ENCODE data around the gene ATP2B3.

Gene ATP2B3

GRCh38 chrX:153549231-153549630 lies 31.8 kb downstream of the ATP2B3 start:
- Histone ChIP-seq H3K4me1 (ENCODE audit: control insufficient read depth, insufficient read depth, low read length) (no peaks in the 10 kb centered on the region; the same call in 1 of the 2 replicates), H3K27ac (ENCODE audit: low read length) (no peak overlapping the region), H3K4me3 (ENCODE audit: low read length) (no peak overlapping the region), H3K9me3 (ENCODE audit: control insufficient read depth, insufficient read depth, low read length) (no peaks in the 10 kb centered on the region), H3K27me3 (ENCODE audit: control insufficient read depth, insufficient read depth, low read length) (no peaks in the 10 kb centered on the region), H3K36me3 (ENCODE audit: control insufficient read depth, insufficient read depth, low read length) (no peaks in the 10 kb centered on the region)
- no peak for DNase-seq (ENCODE audit: low read depth, low spot score)
- no CpG with 5 or more reads among the region's 17 CpGs for WGBS (ENCODE audit: insufficient coverage, insufficient read length)

- Histone ChIP-seq H3K36me3 (ENCODE audit: control insufficient read depth, insufficient read depth, low read length) (no peaks in the 10 kb centered on the region), H3K4me1 (ENCODE audit: control insufficient read depth, insufficient read depth, low read length) (no peaks in the 10 kb centered on the region; the same call in 1 of the 2 replicates), H3K4me3 (ENCODE audit: low read length) (no peak overlapping the region), H3K27ac (ENCODE audit: low read length) (no peak overlapping the region), H3K27me3 (ENCODE audit: control insufficient read depth, insufficient read depth, low read length) (no peaks in the 10 kb centered on the region), H3K9me3 (ENCODE audit: control insufficient read depth, insufficient read depth, low read length) (no peaks in the 10 kb centered on the region)
- no peak for DNase-seq (ENCODE audit: low read depth, low spot score)
- no CpG with 5 or more reads among the region's 16 CpGs for WGBS (ENCODE audit: insufficient coverage, insufficient read length)
Measured at GRCh38 chrX:153549807-153550206, 32.4 kb downstream of the ATP2B3 start.

DNA sequence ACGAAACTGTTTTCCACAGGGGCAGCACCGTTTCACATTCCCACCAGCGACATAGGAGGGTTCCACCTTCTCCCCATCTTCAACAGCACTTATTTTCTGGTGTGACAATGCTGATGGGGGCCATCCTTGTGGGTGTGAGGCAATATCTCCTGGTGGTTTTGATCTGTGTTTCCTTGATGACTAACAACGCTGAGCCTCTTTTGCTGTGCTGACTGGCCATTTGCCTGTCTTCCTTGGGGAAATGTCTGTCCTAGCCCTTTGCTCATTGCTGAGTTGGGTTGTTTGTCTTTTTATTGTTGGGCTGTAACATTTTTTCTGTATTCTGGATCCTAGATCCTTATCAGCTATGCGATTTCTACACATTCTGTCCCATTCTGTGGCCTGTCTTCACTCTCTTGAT lies 33.7 kb downstream of the ATP2B3 start:
- no CpG with 5 or more reads among the region's 5 CpGs for WGBS (ENCODE audit: insufficient coverage, insufficient read length)
- H3K27me3 ChIP-seq (ENCODE audit: control insufficient read depth, insufficient read depth, low read length), result no peaks in the 10 kb centered on the region
- no peak overlapping the region for H3K4me3 ChIP-seq (ENCODE audit: low read length)
- H3K27ac ChIP-seq (ENCODE audit: low read length), result no peak overlapping the region
- DNase-seq (ENCODE audit: low read depth, low spot score), result no peak
- no peaks in the 10 kb centered on the region for H3K9me3 ChIP-seq (ENCODE audit: control insufficient read depth, insufficient read depth, low read length)
- H3K4me1 ChIP-seq (ENCODE audit: control insufficient read depth, insufficient read depth, low read length), result no peaks in the 10 kb centered on the region
- H3K36me3 ChIP-seq (ENCODE audit: control insufficient read depth, insufficient read depth, low read length), result no peaks in the 10 kb centered on the region

DNA sequence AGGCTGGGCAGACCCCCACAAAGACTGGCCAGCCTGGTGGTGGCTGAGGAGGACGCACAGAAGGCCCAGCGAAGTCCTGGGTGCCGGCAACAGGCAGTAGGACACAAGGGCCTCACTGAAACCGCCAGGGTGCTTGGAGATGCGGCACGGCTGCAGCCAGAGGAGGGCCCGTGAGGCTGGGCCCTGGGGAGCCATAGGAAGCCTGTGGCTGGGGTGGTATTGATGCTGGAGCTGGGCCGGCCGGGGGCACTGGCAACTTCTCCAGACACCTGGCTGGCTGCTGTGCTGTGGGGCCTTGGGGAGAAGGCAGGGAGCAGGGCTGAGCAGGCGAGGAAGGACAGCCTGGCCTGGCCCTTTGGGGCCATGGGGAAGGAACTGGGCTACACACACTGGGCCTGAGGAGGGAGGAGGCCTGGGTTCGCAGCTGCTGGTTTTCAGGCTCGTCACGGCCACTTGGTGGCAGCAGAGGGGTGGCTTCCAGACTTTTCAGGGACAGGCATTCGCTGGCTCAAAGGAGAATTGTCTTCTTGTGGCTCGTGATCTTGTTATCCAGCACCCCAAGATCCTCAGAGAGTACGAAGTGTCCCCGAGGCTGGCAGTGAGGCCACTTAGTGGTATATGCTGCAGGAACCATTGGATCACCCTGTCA lies 37.2 kb downstream of the ATP2B3 start:
- DNase-seq (ENCODE audit: low read depth, low spot score), result no peak
- WGBS (ENCODE audit: insufficient coverage, insufficient read length), result no CpG with 5 or more reads among the region's 17 CpGs
- no peaks in the 10 kb centered on the region for H3K4me1 ChIP-seq (ENCODE audit: control insufficient read depth, insufficient read depth, low read length)
- no peaks in the 10 kb centered on the region for H3K9me3 ChIP-seq (ENCODE audit: control insufficient read depth, insufficient read depth, low read length)
- H3K27me3 ChIP-seq (ENCODE audit: control insufficient read depth, insufficient read depth, low read length), result no peaks in the 10 kb centered on the region
- no peaks in the 10 kb centered on the region for H3K36me3 ChIP-seq (ENCODE audit: control insufficient read depth, insufficient read depth, low read length)
- no peak overlapping the region for H3K27ac ChIP-seq (ENCODE audit: low read length)
- H3K4me3 ChIP-seq (ENCODE audit: low read length), result no peak overlapping the region

- Histone ChIP-seq H3K27ac (ENCODE audit: low read length) (no peak overlapping the region), H3K36me3 (ENCODE audit: control insufficient read depth, insufficient read depth, low read length) (no peaks in the 10 kb centered on the region), H3K9me3 (ENCODE audit: control insufficient read depth, insufficient read depth, low read length) (no peaks in the 10 kb centered on the region), H3K4me3 (ENCODE audit: low read length) (no peak overlapping the region), H3K4me1 (ENCODE audit: control insufficient read depth, insufficient read depth, low read length) (no peaks in the 10 kb centered on the region), H3K27me3 (ENCODE audit: control insufficient read depth, insufficient read depth, low read length) (no peaks in the 10 kb centered on the region)
- no peak for DNase-seq (ENCODE audit: low read depth, low spot score)
- WGBS (ENCODE audit: insufficient coverage, insufficient read length), result no CpG with 5 or more reads among the region's 12 CpGs
Measured at GRCh38 chrX:153556767-153557166, 39.3 kb downstream of the ATP2B3 start.

GRCh38 chrX:153557618-153558355 lies 40.3 kb downstream of the ATP2B3 start:
- H3K27ac ChIP-seq (ENCODE audit: low read length), result no peak overlapping the region
- no peak for DNase-seq (ENCODE audit: low read depth, low spot score)
- no peaks in the 10 kb centered on the region for H3K27me3 ChIP-seq (ENCODE audit: control insufficient read depth, insufficient read depth, low read length)
- H3K4me1 ChIP-seq (ENCODE audit: control insufficient read depth, insufficient read depth, low read length), result no peaks in the 10 kb centered on the region
- H3K4me3 ChIP-seq (ENCODE audit: low read length), result no peak overlapping the region
- H3K36me3 ChIP-seq (ENCODE audit: control insufficient read depth, insufficient read depth, low read length), result no peaks in the 10 kb centered on the region
- no peaks in the 10 kb centered on the region for H3K9me3 ChIP-seq (ENCODE audit: control insufficient read depth, insufficient read depth, low read length)
- WGBS (ENCODE audit: insufficient coverage, insufficient read length), result no CpG with 5 or more reads among the region's 19 CpGs

GRCh38 chrX:153560000-153560399 lies 42.6 kb downstream of the ATP2B3 start:
- DNase-seq (ENCODE audit: low read depth, low spot score), result no peak
- no peaks in the 10 kb centered on the region for H3K4me1 ChIP-seq (ENCODE audit: control insufficient read depth, insufficient read depth, low read length)
- no peak overlapping the region for H3K4me3 ChIP-seq (ENCODE audit: low read length)
- no peaks in the 10 kb centered on the region for H3K36me3 ChIP-seq (ENCODE audit: control insufficient read depth, insufficient read depth, low read length)
- WGBS (ENCODE audit: insufficient coverage, insufficient read length), result no CpG with 5 or more reads among the region's 9 CpGs
- no peaks in the 10 kb centered on the region for H3K9me3 ChIP-seq (ENCODE audit: control insufficient read depth, insufficient read depth, low read length)
- no peak overlapping the region for H3K27ac ChIP-seq (ENCODE audit: low read length)
- no peaks in the 10 kb centered on the region for H3K27me3 ChIP-seq (ENCODE audit: control insufficient read depth, insufficient read depth, low read length)

DNA sequence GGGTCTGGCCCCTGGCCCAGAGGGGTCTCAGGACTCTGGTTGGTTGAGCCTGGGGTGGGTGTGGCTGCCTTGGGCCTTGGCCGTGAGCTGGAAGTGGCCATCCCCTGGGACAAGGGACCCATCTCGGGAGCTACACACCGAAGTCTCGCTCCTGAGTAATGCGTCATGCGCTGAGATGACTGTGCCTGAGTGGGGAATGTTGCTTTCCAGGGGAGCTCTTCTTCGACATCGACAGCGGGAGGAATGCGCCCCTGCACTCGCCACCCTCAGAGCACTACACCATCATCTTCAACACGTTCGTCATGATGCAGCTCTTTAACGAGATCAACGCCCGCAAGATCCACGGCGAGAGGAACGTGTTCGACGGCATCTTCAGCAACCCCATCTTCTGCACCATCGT lies 43.0 kb downstream of the ATP2B3 start:
- H3K9me3 ChIP-seq (ENCODE audit: control insufficient read depth, insufficient read depth, low read length), result no peaks in the 10 kb centered on the region
- H3K36me3 ChIP-seq (ENCODE audit: control insufficient read depth, insufficient read depth, low read length), result no peaks in the 10 kb centered on the region
- no peak overlapping the region for H3K4me3 ChIP-seq (ENCODE audit: low read length)
- no peaks in the 10 kb centered on the region for H3K4me1 ChIP-seq (ENCODE audit: control insufficient read depth, insufficient read depth, low read length)
- WGBS (ENCODE audit: insufficient coverage, insufficient read length), result no CpG with 5 or more reads among the region's 22 CpGs
- no peak for DNase-seq (ENCODE audit: low read depth, low spot score)
- no peaks in the 10 kb centered on the region for H3K27me3 ChIP-seq (ENCODE audit: control insufficient read depth, insufficient read depth, low read length)
- H3K27ac ChIP-seq (ENCODE audit: low read length), result no peak overlapping the region

DNA sequence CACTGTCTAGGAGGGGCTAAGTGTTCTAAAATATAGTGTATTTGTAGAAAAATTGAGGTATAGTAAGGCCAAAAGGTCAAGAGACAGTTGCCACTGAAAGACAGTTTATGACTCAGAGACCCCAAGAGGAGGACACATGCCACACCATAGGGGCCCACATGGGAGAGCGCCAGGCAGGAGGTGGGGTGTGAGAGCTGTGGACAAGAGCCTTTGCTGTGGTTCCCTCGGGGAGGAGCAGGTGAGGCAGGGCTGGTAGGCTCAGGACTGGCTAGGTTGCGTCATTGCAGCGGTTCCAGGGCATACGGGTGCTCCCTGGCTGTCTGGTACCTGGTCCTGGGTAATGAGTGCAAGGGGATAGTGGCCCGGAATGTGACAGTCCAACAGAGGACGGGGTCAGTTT lies 43.9 kb downstream of the ATP2B3 start:
- no CpG with 5 or more reads among the region's 7 CpGs for WGBS (ENCODE audit: insufficient coverage, insufficient read length)

DNA sequence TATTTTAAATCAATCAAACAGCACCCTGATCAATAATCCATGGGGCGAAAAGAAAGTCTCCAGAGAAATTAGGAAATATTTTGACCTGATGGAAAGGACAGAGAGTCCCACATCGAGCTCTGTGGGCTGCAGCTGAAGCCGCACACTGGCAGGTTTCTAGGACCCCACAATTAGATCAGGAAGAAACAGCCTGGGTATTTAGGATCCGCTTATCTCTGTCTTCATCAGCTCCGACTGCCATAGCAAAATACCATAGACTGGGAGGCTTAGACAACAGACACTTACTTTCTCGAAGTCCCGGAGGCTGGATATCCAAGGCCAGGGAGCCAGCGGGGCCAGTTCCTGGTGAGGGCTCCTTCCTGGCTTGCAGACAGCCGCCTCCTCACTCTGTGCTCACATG lies 45.1 kb downstream of the ATP2B3 start:
- no peak for DNase-seq (ENCODE audit: low read depth, low spot score)
- no peak overlapping the region for H3K4me3 ChIP-seq (ENCODE audit: low read length)
- no peaks in the 10 kb centered on the region for H3K36me3 ChIP-seq (ENCODE audit: control insufficient read depth, insufficient read depth, low read length)
- H3K9me3 ChIP-seq (ENCODE audit: control insufficient read depth, insufficient read depth, low read length), result no peaks in the 10 kb centered on the region
- H3K27me3 ChIP-seq (ENCODE audit: control insufficient read depth, insufficient read depth, low read length), result no peaks in the 10 kb centered on the region
- peaks cover 3% of the 10 kb centered on the region; the same call in 1 of the 2 replicates for H3K4me1 ChIP-seq (ENCODE audit: control insufficient read depth, insufficient read depth, low read length)
- WGBS (ENCODE audit: insufficient coverage, insufficient read length), result no CpG with 5 or more reads among the region's 9 CpGs
- no peak overlapping the region for H3K27ac ChIP-seq (ENCODE audit: low read length)

More for the DNA sequence above, 43.9 kb downstream of the ATP2B3 start:
- Histone ChIP-seq H3K9me3 (ENCODE audit: control insufficient read depth, insufficient read depth, low read length) (no peaks in the 10 kb centered on the region), H3K36me3 (ENCODE audit: control insufficient read depth, insufficient read depth, low read length) (no peaks in the 10 kb centered on the region), H3K4me3 (ENCODE audit: low read length) (no peak overlapping the region), H3K27ac (ENCODE audit: low read length) (no peak overlapping the region), H3K4me1 (ENCODE audit: control insufficient read depth, insufficient read depth, low read length) (peaks cover 3% of the 10 kb centered on the region; the same call in 1 of the 2 replicates), H3K27me3 (ENCODE audit: control insufficient read depth, insufficient read depth, low read length) (no peaks in the 10 kb centered on the region)
- no peak for DNase-seq (ENCODE audit: low read depth, low spot score)
